NCI-H226 (cell line): Measurements from ENCODE around the gene COL26A1.

Experiments
- DNase-seq: peaks from one replicate; pipeline ENCODE4 v3.0.0-alpha.2; 2015

Gene COL26A1

GRCh38 chr7:101537205-101537604, 174.5 kb downstream of the COL26A1 start:
- DNase-seq = no peak

DNA sequence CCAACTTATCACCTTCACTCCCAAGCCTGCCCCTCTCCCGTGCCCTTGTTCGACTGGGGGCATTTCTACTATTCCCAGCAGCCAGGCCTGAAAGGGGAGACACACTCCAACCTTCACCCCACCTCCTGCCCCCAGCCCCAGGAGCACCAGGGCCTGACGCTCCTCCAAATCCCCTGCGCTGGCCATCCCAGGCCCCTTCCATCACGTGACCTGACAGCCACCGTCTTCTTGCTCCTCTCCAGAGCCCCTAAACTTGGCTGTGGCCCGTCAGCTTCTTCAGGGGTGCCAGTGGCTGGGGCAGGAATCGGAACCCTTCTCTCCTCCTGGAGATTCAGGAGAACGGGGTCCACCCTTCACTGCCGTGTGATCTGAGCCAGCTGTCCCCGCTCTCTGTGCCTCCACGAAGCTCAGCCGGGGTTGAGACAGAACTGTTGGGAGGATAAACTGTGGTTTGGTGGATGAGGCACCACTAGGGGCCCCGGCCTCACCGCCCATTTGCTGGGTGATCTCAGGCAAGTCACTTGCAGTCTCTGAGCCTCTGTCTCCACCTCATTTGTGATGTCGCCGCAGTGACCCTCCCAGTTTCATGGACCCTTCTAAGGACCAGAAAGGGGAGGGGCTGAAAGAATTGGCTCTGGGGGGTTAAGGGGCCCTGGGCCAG, 175.4 kb downstream of the COL26A1 start:
- no peak for DNase-seq

DNA sequence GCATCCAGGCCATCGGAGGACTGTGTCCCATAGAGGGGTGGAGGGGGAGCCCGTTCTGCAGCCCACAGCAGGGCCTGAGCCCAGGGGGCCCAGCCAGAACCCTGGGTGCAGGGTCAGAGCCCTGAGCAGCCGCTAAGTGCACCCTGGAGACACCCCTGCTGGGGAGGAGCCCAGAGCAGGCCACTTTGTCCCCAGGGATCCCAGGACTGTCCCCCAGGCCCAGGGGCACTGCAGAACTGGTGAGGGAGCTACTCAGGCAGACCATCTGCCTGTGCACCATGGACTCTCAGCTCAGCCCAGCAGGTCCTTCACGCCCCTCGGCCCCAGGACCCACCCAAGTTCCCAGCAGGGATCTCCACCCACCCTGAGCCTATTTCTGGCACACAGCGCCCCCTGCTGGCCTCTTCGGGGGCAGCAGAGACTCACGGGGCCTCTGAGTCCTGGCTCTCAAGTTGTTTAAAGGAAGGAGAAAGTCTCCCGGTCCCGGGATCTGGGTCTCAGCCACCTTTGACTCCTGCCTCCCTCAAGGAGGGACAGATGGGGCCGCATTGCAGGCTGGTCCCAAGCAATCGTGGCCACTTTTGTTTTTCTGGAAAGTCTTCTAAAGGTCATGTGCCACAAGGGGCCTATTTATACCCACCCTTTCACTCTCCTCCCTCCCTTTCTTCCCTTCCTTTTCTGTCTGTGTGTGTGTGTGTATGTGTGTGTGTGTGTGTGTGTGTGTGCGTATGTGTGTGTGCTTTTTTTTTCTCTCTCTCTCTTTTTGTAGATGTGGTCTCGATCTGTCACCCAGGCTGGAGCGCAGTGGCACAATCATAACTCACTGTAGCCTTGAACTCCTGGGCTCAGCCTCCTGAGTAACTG, 176.2 kb downstream of the COL26A1 start:
- no peak for DNase-seq

DNA sequence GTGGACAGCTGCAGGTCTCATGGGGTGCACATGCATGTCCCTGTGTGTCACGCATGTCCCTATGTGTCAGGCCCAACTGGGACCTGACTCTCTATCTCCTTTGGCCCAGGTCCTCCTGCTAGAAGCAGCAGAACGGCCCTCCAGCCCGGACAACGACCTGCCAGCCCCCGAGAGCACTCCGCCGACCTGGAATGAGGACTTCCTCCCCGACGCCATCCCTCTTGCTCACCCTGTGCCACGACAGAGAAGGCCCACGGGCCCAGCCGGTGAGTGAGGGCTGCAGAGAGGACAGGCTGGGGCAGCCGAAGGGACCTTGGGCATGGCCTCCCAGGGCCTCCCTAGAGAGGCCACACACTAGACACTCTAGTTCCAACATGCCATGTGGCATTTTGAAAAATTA, 177.1 kb downstream of the COL26A1 start:
- DNase-seq = no peak

DNA sequence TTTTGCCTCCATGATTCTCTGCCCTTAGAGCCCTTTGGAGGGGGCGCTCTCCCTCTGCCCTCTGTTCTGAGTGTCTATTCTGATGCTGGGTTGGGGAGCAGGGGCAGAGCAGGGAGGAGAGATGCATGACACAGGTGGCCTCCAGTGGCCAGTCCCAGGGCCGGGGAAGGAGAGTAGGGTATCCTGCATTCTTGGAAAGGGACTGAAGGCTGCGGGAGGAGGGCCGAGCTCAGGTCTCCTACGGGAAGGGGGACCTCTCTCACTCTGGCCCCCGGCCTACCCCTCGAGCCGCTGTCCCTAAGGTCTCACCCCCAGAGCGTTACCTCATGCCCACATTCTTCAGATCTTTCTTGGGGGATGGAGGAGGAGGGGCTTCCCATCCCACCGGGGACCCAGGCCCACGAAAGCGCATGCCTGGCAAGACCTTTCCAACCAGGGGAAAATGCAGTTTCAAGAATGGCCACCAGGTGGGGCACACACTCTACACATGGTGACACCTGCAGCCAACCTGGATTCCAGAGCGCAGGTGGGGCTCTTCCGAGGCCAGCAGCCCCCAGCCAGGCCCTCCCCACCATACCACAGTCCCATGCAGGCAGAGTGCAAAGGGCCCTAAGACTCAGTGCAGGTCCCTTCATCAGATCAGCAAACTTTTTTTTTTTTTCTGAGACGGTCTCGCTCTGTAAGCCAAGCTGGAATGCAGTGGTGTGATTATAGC, 180.0 kb downstream of the COL26A1 start:
- DNase-seq = peak; percentile 26

DNA sequence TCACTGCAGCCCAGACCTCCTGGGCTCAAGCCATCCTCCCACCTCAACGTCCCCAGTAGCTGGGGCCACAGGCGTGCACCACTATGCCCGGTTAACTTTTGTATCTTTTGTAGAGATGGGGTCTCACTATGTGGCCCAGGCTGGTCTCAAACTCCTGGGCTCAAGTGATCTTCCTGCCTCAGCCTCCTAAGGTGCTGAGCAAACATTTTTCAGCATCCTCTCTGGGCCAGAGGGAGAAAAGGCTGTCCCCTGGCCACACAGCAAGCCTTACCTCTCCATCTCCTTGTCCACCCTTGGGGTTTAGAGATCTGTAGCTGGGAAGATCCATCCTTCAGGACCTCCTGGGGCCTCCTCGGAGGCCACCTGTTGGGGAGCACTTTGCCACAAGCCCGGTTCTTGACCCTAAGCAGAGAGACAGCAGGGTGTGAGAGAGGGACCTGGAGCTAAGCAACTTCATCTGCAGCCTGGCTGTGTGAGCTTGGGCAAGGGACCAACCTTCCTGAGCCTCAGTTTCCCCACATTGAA, 180.6 kb downstream of the COL26A1 start:
- DNase-seq = no peak

- DNase-seq = no peak
Observed at GRCh38 chr7:101543846-101544245, 181.2 kb downstream of the COL26A1 start.

DNA sequence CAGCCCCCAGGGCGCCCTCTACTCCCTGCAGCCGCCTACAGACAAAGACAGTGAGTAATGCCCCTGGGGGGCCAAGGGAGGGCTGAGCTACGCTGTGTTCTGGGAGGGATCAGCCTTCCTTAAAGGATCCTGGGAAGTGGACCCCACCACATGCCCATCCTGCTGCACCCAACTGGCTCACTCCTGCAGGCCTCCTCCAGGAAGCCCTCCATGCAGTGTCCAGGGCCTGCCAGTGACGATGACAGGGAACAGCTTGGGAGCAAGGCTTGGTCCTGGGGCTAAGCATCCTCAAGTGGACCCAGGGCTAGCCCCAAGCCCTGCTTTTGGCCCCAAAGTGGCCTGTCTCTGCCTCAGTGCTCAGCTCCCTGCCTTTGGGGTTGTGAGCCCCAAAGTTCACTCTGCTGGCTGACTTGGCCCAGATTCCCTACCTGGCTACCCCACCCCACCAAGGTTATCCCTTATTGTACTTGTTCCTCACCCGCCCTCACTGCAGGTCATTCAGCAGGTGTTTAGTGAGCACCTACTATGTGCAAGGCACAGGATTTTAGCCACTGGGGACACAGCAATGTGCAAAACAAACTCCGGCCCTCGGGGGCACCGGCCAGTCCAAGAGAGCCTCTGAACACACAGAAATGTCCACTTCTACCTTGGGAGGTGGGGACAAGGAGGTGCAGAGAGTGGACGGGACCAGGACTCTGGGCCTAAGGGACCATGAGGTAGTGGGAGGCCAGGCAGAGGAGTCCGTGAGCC, 182.9 kb downstream of the COL26A1 start:
- DNase-seq = no peak

DNA sequence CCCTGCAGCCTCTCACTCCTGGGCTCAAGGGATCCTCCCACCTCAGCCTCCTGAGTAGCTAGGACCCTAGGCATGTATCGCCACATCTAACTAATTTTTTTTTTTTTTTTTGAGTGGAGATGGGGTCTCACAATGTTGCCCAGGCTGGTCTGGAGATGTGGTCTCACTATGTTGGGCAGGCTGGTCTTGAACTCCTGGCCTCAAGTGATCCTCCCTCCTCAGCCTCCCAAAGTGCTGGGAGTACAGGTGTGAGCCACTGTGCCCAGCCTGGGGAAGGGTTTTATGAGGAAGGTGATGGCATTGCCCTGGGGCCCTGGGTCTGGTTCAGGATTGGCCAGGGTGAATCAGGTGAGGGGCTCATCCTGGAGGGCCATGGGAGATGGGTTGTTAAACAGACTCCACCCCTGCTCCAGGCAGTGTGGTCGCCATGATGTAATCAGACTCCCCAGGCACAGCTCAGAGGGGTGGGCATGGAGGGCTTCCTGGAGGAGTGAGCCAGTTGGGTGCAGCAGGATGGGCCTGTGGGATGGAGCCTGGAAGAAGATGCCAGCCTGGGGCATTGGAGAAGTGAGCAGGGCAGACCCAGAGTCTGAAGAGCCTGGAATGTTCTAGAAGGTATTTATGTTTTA, 183.7 kb downstream of the COL26A1 start:
- DNase-seq = no peak

DNA sequence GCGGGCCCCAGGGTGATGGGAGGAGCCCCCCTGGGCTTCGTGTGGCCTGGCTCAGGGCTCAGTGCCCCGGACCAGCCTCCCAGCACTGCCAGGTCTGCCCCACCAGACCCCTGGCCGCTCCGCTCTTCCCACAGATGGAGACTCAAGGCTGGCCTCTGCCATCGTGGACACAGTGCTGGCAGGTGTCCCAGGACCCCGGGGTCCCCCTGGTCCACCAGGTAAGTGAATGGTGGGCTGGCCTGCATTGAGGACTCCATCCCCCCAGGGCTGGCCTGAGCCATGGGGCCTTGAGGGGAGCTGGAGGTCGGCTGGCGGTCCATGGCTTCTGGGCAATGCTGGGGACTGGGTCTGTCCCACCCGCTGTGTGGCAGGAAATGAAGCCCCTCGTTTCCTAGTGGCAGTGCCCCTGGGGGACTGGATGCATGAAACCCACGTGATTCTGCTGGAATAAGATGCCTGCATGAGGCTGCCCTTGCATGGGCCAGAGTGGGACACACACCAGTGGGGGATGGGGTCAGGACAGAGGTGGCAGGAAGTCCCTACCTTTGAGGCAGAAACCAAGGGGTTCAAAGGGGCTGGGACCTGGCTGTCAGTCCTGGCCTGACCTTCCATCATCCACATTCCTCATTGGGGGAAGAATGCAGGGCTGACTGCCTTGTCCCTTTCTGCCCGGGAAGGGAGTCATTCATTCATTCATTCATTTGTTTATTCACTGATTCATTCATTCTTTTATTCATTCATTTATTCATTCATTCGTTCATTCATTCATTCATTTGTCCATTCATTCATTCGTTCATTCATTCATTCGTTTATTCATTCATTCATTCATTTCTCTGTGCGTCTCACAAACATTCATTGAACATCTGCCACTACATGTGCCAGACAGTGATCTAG, 184.6 kb downstream of the COL26A1 start:
- no peak for DNase-seq

DNA sequence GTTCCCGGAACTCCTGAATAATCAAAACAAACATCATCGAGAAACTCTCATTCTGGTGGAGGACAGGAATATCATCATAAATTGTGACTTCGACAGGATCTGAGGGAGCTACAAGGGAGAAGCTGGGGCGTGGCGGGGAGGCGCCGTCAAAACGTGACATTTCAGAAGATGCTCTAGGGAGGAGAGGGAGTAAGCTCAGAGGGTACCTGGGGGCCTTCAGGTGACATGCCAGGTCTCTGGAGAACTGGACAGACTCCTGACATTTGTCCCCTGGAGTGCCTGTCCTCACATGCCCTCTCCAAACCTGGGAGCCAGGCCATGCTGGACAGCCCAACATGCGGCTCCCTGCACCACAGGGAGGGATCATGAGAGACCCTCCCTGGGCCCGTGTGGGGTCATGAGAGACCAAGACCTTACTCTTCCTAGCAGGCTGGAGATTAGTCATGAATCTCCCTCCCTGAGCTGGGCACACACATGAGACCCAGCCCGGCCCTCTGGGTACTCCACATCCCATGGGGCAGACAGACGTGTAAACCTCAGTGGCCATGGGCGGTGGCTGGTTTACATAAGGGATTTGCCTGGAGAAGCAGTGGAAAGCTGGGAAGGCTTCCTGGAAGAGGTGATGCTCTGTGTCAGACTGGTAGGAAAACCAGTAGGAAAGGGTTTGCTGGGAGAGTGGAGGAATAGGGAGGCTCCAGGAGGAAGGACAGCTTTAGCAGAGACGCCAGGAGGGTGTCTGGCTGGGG, 185.4 kb downstream of the COL26A1 start:
- DNase-seq = no peak

- DNase-seq = no peak
Observed at GRCh38 chr7:101549734-101550133, 187.1 kb downstream of the COL26A1 start.

- DNase-seq = no peak
Observed at GRCh38 chr7:101550641-101551541, 188.2 kb downstream of the COL26A1 start.

DNA sequence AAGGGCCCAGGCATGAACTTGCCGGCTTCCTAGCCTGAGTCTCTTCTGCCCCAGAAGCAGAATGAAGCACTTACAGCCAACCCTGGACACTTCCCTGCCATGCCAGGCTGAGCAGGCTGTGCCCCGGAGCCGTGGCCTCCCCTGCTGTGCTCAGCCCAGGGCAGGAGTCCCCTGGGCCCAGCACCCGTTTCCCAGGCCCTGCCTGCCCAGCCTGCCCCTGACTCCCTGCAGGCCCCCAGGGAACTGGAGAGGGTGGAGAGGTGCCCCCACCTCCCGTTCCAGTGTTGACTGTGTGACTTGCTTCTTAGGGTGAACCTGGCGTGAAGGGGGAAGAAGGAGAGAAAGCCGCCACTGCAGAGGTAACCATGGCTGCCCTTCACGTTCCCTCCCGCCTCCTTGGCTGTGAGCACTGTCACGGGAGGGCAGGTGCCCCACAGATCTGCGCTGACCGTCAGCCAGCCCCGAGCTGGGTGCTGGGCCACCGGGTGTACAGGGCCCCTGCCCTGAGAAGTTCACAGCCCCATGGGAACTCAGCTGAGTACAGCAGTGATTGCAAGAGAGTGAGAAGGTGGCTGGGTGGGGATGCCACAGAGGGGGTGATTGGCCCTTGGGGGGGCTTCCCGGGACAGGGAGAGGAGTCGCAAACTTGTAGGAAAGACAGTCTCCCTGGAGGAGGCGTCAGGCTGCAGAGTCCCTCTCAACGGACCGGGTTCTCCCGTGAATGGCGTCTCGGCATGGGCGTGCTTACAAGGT, 190.5 kb downstream of the COL26A1 start:
- DNase-seq = no peak

- no peak for DNase-seq
Observed at GRCh38 chr7:101553771-101554445, 191.2 kb downstream of the COL26A1 start.

- DNase-seq = no peak
Observed at GRCh38 chr7:101554584-101555268, 192.1 kb downstream of the COL26A1 start.

DNA sequence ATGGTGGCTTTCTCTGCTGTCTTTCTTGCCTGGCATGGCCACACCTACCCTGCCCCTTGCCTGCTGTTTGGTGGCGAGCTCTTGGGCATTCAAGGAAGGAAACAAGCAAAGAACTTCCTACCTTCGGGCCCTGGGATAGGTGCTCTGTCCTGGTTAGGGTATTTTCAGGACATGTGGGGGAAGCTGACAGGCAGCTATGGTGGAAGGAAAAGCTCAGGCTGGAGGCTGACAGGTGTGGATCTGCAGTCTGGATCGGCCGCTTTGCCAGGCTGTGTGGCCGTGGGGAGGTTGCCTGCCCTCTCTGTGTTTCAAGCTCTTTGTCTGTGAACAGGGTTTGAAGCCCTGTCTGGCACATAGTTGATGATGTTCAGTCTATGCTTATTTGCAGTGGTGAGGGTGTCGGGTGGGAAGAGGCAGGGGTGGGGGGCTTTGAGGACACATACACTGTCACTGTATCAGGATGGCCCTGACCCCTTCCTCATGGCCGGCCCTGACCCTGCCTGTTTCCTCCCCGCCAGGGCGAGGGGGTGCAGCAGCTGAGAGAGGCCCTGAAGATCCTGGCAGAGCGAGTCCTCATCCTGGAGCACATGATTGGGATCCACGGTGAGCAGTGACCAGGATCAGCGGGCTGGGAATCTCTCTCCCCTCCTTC, 192.7 kb downstream of the COL26A1 start:
- DNase-seq = no peak
